Karpas-422 (cell line): ENCODE data around the gene FHIT. TPM values are rescaled to one million over a fixed set of nuclear protein-coding genes. Genes with fewer than 3 reads are reported as not detected.

Experiments
- DNase-seq: peaks from one replicate; pipeline ENCODE4 v3.0.0-alpha.2; 2015
- H2AFZ ChIP-seq: fragments of 200-600 bp; sonication (generic); 2 replicates; pipeline ENCODE4 v1.6.1; 2014; ENCODE audit warnings: antibody characterized with exemption, low read length, mixed read lengths
- H3K27ac ChIP-seq: fragments of 200-600 bp; sonication (generic); 2 replicates; pipeline ENCODE4 v1.5.1; 2014; ENCODE audit warnings: mild to moderate bottlenecking, low read length, moderate library complexity
- H3K27me3 ChIP-seq: fragments of 200-600 bp; sonication (generic); 2 replicates; pipeline ENCODE4 v1.6.1; 2014; ENCODE audit warnings: low read length, mixed read lengths
- H3K36me3 ChIP-seq: fragments of 200-600 bp; sonication (generic); 2 replicates; pipeline ENCODE4 v1.6.1; 2014; ENCODE audit warnings: low read length, mixed read lengths; ENCODE audit not compliant: insufficient read depth
- H3K4me1 ChIP-seq: fragments of 200-600 bp; sonication (generic); 2 replicates; pipeline ENCODE4 v1.6.1; 2014; ENCODE audit warnings: mild to moderate bottlenecking, low read length, mixed read lengths
- H3K4me2 ChIP-seq: fragments of 200-600 bp; sonication (generic); 2 replicates; pipeline ENCODE4 v1.6.1; 2014; ENCODE audit warnings: low read length, low read depth, mild to moderate bottlenecking; ENCODE audit not compliant: poor library complexity, severe bottlenecking
- H3K4me3 ChIP-seq: fragments of 200-600 bp; sonication (generic); 2 replicates; pipeline ENCODE4 v1.5.1; 2014; ENCODE audit warnings: mild to moderate bottlenecking, antibody characterized with exemption, low read length, mixed read lengths
- H3K79me2 ChIP-seq: fragments of 200-600 bp; sonication (generic); 2 replicates; pipeline ENCODE4 v1.6.1; 2014; ENCODE audit warnings: mild to moderate bottlenecking, low read length, mixed read lengths
- H3K9ac ChIP-seq: fragments of 200-600 bp; sonication (generic); 2 replicates; pipeline ENCODE4 v1.6.0; 2014; ENCODE audit warnings: low read length
- H3K9me2 ChIP-seq: fragments of 200-600 bp; sonication (generic), shearing (Covaris generic); replicated peaks from 2 replicates; pipeline ENCODE4 v1.6.0; 2014; ENCODE audit warnings: mild to moderate bottlenecking, low read length, moderate library complexity; ENCODE audit not compliant: insufficient read depth
- H3K9me3 ChIP-seq: fragments of 300-700, 200-600 bp; sonication (generic); 2 replicates; pipeline ENCODE4 v1.6.1; 2014; ENCODE audit warnings: low read length, mixed read lengths
- H4K20me1 ChIP-seq: fragments of 200-600 bp; sonication (generic); 2 replicates; pipeline ENCODE4 v1.6.1; 2014; ENCODE audit warnings: mild to moderate bottlenecking, antibody characterized with exemption, low read length, low read depth; ENCODE audit not compliant: insufficient read depth
- total RNA-seq: library from RNA; depleted of rRNA; stranded (reverse); fragments of >200 nt; shearing (Covaris generic); gene quantifications from 2 replicates; pipeline ENCODE4 v1.2.3, GENCODE V29; 2014; ENCODE audit warnings: low replicate concordance

FHIT gene
- total RNA-seq, 1 experiment from 2014 or later, result not detected

GRCh38 chr3:60720736-60721135, 530.5 kb downstream of the FHIT start:
- H3K27ac ChIP-seq, result no peak overlapping the region
- H3K9me2 ChIP-seq, result no peaks in the 10 kb centered on the region
- no peaks in the 10 kb centered on the region for H3K79me2 ChIP-seq
- no peak overlapping the region for H3K4me3 ChIP-seq
- H3K36me3 ChIP-seq, result no peaks in the 10 kb centered on the region
- no peaks in the 10 kb centered on the region for H3K4me1 ChIP-seq
- H2AFZ ChIP-seq, result no peak overlapping the region
- H3K9ac ChIP-seq, result no peak overlapping the region
- H3K27me3 ChIP-seq, result no peaks in the 10 kb centered on the region
- peaks cover 22% of the 10 kb centered on the region for H3K9me3 ChIP-seq
- H4K20me1 ChIP-seq, result no peaks in the 10 kb centered on the region
- no peak overlapping the region for H3K4me2 ChIP-seq
- DNase-seq, result no peak

DNA sequence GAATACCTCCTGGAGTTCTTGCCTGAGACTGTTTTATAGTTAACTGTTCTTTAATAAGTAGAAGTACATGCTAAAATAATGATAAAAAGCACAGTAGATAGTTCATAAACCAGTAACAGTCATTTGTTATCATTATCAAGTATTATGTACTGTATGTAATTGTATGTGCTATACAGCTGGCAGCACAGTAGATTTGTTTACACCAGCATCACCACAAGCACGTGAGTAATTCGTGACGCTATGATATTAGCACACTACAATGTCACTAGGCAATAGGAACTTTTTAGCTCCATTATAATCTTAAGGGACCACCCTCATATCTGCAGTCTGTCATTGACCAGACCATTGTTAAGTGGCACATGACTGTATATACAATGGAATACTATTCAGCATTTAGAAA, 534.7 kb downstream of the FHIT start:
- Histone ChIP-seq H3K4me1 (no peaks in the 10 kb centered on the region), H3K9me2 (no peaks in the 10 kb centered on the region), H3K36me3 (no peaks in the 10 kb centered on the region), H3K9me3 (peaks cover 11% of the 10 kb centered on the region), H3K79me2 (no peaks in the 10 kb centered on the region), H3K4me3 (no peak overlapping the region), H2AFZ (no peak overlapping the region), H3K27ac (no peak overlapping the region), H3K9ac (no peak overlapping the region), H4K20me1 (no peaks in the 10 kb centered on the region), H3K27me3 (no peaks in the 10 kb centered on the region), H3K4me2 (no peak overlapping the region)
- DNase-seq, result no peak

- Histone ChIP-seq H3K9ac (no peak overlapping the region), H2AFZ (no peak overlapping the region), H3K27me3 (no peaks in the 10 kb centered on the region), H3K4me1 (no peaks in the 10 kb centered on the region), H4K20me1 (no peaks in the 10 kb centered on the region), H3K9me2 (no peaks in the 10 kb centered on the region), H3K36me3 (no peaks in the 10 kb centered on the region), H3K27ac (no peak overlapping the region), H3K9me3 (peaks cover 30% of the 10 kb centered on the region), H3K4me3 (no peak overlapping the region), H3K4me2 (no peak overlapping the region), H3K79me2 (no peaks in the 10 kb centered on the region)
- no peak for DNase-seq
These were observed 542.9 kb downstream of the FHIT start for GRCh38 chr3:60708191-60708975.

- H3K36me3 ChIP-seq, result no peaks in the 10 kb centered on the region
- H4K20me1 ChIP-seq, result no peaks in the 10 kb centered on the region
- H2AFZ ChIP-seq, result no peak overlapping the region
- H3K9me2 ChIP-seq, result no peaks in the 10 kb centered on the region
- H3K9me3 ChIP-seq, result peaks cover 30% of the 10 kb centered on the region
- DNase-seq, result no peak
- H3K27ac ChIP-seq, result no peak overlapping the region
- H3K4me3 ChIP-seq, result no peak overlapping the region
- H3K4me2 ChIP-seq, result no peak overlapping the region
- no peak overlapping the region for H3K9ac ChIP-seq
- no peaks in the 10 kb centered on the region for H3K79me2 ChIP-seq
- no peaks in the 10 kb centered on the region for H3K4me1 ChIP-seq
- no peaks in the 10 kb centered on the region for H3K27me3 ChIP-seq
These were observed 543.7 kb downstream of the FHIT start for GRCh38 chr3:60707452-60708020.

DNA sequence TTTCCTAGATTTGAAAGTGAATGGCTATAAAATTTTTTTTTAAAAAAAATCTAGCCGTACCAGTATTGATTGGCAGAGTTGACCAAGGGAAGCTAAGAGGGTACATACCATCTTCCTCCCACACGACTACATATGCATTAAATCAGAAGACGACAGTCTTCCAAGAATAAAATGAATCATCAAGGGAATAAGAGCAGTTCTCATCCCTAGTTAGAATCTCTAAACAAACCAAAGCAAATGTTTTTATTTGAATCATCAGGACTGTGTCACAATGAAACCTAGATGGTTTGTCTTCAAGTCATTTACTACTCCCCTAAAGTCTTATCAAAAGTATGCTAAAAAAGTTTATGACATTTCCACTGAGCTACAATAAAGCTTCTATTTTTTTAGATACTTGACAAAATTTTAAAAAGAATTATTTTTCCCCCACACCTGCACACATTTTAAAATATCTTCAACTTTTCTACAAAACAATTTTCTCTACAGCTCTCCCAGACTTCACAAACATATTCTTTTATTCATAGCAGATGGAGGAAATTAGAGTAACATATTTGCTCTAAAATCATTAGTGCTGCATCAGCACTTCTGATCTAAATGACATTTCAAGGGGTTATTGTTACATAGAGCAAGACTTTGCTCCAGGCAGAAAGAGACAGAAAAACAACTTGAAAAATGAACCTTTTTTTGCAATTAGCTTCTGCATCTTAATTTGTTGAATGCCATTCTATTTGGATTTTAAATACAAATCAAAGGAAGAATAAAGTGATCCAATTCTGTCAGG, 547.1 kb downstream of the FHIT start:
- Histone ChIP-seq H3K79me2 (no peaks in the 10 kb centered on the region), H3K4me3 (no peak overlapping the region), H3K4me1 (no peaks in the 10 kb centered on the region), H3K36me3 (no peaks in the 10 kb centered on the region), H3K4me2 (no peak overlapping the region), H3K27ac (no peak overlapping the region), H3K9ac (no peak overlapping the region), H3K9me2 (no peaks in the 10 kb centered on the region), H4K20me1 (no peaks in the 10 kb centered on the region), H2AFZ (no peak overlapping the region), H3K9me3 (peaks cover 26% of the 10 kb centered on the region), H3K27me3 (no peaks in the 10 kb centered on the region)
- DNase-seq, result no peak

DNA sequence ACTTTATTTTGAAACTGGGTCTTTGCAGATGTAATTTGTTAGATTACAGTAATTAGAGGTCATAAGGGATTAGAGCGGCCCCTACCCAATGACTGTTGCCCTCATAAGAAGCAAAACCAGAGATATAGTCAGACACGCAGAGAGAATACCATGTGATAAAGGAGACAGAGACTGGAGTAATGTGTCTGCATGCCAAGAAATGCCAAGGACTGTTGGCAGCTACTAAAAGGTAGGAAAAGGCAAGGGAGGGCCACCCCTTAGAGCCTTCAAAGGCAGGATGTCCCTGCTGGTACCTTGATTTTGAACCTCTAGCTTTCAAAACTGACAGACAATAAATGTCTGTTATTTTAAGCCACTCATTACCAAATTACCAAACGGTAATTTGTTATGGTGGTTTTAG, 548.2 kb downstream of the FHIT start:
- H3K27ac ChIP-seq, result no peak overlapping the region

DNA sequence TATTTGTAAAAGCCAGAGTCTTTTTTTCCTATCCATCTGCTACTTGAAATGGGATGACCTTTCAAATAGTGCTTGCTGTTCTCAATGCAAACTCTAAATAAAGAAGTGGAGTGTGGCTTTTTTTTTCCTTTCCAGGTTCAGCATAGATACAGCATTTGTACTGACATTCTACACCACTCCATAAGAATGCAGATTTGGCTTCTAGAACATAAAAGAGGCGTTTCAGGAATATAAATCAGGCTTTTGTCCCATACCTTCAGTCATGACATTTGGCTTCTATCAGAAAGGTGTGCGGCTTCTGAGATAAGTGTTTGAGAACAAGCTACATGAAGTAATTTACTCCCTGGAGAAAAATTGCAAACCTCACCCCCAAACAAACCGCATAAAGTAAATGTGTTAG, 553.1 kb downstream of the FHIT start:
- no peak overlapping the region for H3K9ac ChIP-seq
- no peaks in the 10 kb centered on the region for H4K20me1 ChIP-seq
- no peaks in the 10 kb centered on the region for H3K9me2 ChIP-seq
- DNase-seq, result no peak
- H3K4me3 ChIP-seq, result no peak overlapping the region
- no peaks in the 10 kb centered on the region for H3K27me3 ChIP-seq
- no peaks in the 10 kb centered on the region for H3K36me3 ChIP-seq
- no peaks in the 10 kb centered on the region for H3K79me2 ChIP-seq
- H3K27ac ChIP-seq, result no peak overlapping the region
- H3K4me2 ChIP-seq, result no peak overlapping the region
- peaks cover 19% of the 10 kb centered on the region for H3K9me3 ChIP-seq
- H3K4me1 ChIP-seq, result no peaks in the 10 kb centered on the region
- no peak overlapping the region for H2AFZ ChIP-seq

More for the DNA sequence above, 548.2 kb downstream of the FHIT start:
- Histone ChIP-seq H3K27me3 (no peaks in the 10 kb centered on the region), H3K9me3 (peaks cover 27% of the 10 kb centered on the region), H3K9ac (no peak overlapping the region), H3K4me2 (no peak overlapping the region), H3K4me3 (no peak overlapping the region), H3K4me1 (no peaks in the 10 kb centered on the region), H3K79me2 (no peaks in the 10 kb centered on the region), H3K9me2 (no peaks in the 10 kb centered on the region), H3K36me3 (no peaks in the 10 kb centered on the region), H4K20me1 (no peaks in the 10 kb centered on the region), H2AFZ (no peak overlapping the region)
- DNase-seq, result no peak

GRCh38 chr3:60697132-60697531, 554.1 kb downstream of the FHIT start:
- no peaks in the 10 kb centered on the region for H4K20me1 ChIP-seq
- no peak overlapping the region for H3K9ac ChIP-seq
- H3K9me2 ChIP-seq, result no peaks in the 10 kb centered on the region
- H3K79me2 ChIP-seq, result no peaks in the 10 kb centered on the region
- no peak overlapping the region for H3K27ac ChIP-seq
- H3K27me3 ChIP-seq, result no peaks in the 10 kb centered on the region
- no peak overlapping the region for H3K4me3 ChIP-seq
- peaks cover 24% of the 10 kb centered on the region for H3K9me3 ChIP-seq
- no peak overlapping the region for H3K4me2 ChIP-seq
- H3K4me1 ChIP-seq, result no peaks in the 10 kb centered on the region
- DNase-seq, result no peak
- no peak overlapping the region for H2AFZ ChIP-seq
- no peaks in the 10 kb centered on the region for H3K36me3 ChIP-seq
